G401 (cell line): ENCODE measurements around the gene WDPCP. TPM values are rescaled to one million over a fixed set of nuclear protein-coding genes. Genes with fewer than 3 reads are reported as not detected.
"Not testable (repeated sequence)": the region's sequence is repeated elsewhere in the genome, so short reads cannot be mapped to it uniquely, and the experiment has no call there.

ENCODE experiments used
- DNase-seq: peaks from one replicate; pipeline ENCODE4 v3.0.0-alpha.2; 2015; ENCODE audit warnings: low spot score
- in situ Hi-C: cut with HindIII; loops from 2 replicates; pipeline ENCODE4 v1.10.0; 2016; ENCODE audit warnings: low sequenced_read_pairs, mixed read lengths
- total RNA-seq: library from RNA; depleted of rRNA; stranded (reverse); fragments of >200 nt; shearing (Covaris generic); gene quantifications from 2 replicates; pipeline ENCODE4 v1.2.3, GENCODE V29; 2014

WDPCP gene
- total RNA-seq, 1 experiment from 2014 or later, result 15.3 TPM

- no peak for DNase-seq
These were observed 179.7 kb downstream of the WDPCP start for GRCh38 chr2:63408530-63408929.

DNA sequence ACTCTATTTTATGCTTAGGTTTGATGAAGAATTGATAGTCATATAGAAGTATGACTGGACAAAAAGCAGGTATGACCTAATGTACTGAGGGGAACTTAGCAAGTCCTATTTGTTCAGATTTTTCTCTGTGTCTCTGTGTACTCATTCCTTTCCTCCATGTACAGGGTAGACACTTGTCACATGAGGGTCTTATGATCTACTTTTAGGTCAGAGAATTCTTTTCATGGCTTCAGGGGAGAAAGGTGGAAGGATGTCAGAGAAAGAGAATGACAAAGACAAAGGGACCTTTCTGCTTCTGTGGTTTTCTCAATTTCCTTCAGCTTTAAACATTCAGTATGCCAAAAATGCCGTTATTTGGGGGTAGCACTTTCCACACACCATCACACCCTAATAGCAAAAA, 181.6 kb downstream of the WDPCP start:
- DNase-seq, result no peak
- in situ Hi-C loops, result no loop called here

More at GRCh38 chr2:63408530-63408929, 179.7 kb downstream of the WDPCP start:
- in situ Hi-C loops, result no loop called here

- no peak for DNase-seq
- in situ Hi-C loops, result no loop called here
These were observed 184.5 kb downstream of the WDPCP start for GRCh38 chr2:63403820-63404219.

- in situ Hi-C loops, DNase-seq: not testable (repeated sequence)
These were observed 185.4 kb downstream of the WDPCP start for GRCh38 chr2:63402889-63403288.

DNA sequence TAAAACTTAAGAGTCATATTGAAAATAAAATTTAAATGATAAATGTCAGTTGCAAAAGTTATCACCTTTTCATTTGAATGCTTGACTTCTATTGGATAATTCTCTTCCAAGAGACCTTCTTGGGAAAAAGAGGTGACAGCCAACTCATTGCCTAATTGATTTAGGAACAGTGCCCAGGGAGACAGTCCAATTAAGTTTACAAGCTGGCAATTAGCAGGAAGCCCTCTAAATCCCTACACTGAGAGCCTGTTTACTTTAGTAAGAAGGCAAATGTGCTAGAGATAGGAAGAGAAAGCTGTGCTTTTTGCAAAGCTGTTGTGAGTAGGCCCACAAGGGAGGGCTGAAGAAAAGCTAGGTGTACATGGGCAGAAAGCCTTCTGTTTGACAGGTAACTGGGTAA, 189.1 kb downstream of the WDPCP start:
- in situ Hi-C loops, result no loop called here
- DNase-seq, result no peak

DNA sequence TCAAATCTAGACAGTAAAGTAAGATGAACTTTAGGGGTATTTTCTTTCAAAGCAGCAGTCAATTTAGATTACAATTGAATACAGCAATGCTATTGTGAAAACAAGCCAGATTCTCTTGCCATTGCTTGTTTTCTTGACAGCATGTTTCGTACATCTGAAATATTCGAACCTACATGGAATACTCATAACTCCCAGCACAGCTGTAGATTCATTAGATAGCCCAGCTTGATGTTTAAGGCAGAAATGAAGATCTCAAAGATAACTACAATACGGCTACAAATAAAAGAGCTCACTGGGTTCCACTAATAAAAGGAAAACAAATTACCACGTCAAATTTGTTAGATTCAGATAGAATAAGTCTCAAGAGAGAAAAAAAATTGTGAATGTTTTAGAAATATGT, 208.8 kb downstream of the WDPCP start:
- in situ Hi-C loops, result no loop called here
- DNase-seq, result no peak

DNA sequence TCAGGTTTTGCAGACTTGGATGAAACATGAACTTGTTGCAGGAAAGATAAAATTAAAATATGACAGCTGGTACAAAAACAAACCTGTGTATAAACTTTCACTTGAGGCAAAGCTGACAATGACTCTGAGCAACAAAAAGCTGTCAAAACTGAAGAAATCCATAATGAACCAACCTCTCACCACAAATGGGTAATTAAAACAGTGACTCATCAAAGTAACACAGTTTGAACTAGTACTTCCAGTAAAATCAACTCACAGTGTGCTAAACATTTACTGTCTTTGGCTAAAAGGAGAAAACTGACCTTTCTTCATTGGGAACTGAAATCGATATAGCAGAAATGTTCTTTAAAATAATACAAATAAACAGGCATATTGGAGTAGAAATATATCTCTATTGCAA, 209.7 kb downstream of the WDPCP start:
- in situ Hi-C loops, result no loop called here
- DNase-seq, result no peak

DNA sequence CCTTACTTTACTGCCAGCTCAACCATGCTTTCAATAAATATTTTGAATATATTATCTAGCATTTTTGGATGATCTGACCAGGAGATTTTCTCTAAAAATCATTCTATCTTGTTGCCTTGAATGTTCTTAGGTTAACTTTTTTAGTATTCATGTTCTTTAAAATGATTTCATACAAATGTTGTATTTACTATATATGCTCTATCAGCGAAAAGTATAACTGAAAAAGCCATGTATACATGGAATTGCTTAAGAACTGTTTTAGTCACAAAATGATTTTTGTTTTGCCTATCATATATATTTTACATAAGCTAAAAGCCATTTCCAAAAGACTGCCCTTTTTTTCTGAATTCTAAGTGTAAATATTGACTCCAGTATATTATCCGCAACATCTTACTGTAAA, 213.9 kb downstream of the WDPCP start:
- in situ Hi-C loops, result no loop called here

DNA sequence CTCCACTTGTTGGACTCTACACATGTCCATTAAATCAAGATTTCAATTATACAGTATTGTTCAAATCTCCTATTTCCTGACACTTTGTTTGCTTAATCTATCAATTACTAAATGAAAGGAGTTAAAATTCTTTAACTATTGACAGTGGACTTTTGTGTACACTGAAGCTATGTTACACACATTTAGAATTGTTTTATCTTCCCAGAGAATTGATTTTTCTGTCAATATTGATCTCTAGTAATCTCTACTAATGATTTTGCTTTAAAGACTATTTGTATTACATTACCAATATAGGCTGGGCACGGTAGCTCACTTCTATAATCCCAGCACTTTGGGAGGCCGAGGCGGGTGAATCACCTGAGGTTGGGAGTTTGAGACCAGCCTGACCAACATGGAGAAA, 215.7 kb downstream of the WDPCP start:
- no peak for DNase-seq
- in situ Hi-C loops, result no loop called here

More for the DNA sequence above, 213.9 kb downstream of the WDPCP start:
- DNase-seq, result no peak

DNA sequence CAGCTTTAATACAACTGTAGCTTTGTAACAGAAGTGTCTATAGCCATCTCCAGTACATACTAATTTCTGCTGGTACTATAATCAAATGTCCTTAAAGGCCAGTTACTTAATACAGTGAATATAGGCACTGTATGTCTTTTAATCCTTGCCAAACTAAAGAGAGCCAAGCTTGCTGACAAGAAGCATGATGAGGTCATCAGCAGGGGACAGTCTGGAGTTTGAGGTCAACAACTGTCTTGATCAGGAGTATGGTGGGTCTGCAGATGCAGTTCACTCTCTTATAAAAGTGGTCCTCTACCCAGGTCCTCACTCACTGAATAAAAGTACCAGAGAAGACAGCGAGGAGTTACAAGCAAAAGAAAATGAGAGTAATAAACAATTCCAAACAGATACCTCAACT, 219.1 kb downstream of the WDPCP start:
- no peak for DNase-seq

DNA sequence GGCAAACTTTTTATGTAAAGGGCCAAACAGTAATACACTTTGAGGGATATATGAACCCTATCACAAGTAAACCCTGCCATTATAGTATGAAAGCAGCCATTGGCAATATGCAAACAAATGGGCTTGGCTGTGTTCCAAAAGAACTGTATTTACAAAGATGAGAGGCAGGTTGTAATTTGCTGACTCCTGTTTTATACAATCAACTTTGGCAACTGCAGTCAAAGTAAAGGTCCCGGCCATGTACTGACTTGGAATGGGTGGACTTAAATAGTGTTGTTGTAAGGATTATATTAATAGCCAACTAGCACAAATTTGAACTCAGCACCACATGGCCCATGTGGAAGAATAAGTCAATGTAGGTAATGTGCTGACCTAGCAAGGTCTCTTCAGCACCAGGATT, 223.4 kb downstream of the WDPCP start:
- in situ Hi-C loops, result no loop called here
- no peak for DNase-seq

More for the DNA sequence above, 219.1 kb downstream of the WDPCP start:
- in situ Hi-C loops, result no loop called here

DNA sequence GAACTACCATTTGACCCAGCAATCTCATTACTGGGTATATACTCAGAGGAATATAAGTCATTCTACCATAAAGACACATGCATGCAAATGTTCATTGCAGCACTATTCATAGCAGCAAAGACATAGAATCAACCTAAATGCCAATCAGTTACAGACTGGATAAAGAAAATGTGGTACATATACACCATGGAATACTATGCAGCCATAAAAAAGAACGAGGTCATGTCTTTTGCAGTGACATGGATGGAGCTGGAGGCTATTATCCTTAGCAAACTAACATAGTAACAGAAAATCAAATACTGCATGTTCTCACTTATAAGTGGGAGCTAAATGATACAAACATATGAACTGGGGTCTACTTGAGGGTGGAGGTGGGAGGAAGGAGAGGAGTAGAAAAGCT, 230.6 kb downstream of the WDPCP start:
- in situ Hi-C loops, result not testable (repeated sequence)

GRCh38 chr2:63347361-63347760, 240.9 kb downstream of the WDPCP start:
- in situ Hi-C loops, result no loop called here
- no peak for DNase-seq

More for the DNA sequence above, 230.6 kb downstream of the WDPCP start:
- DNase-seq, result not testable (repeated sequence)

DNA sequence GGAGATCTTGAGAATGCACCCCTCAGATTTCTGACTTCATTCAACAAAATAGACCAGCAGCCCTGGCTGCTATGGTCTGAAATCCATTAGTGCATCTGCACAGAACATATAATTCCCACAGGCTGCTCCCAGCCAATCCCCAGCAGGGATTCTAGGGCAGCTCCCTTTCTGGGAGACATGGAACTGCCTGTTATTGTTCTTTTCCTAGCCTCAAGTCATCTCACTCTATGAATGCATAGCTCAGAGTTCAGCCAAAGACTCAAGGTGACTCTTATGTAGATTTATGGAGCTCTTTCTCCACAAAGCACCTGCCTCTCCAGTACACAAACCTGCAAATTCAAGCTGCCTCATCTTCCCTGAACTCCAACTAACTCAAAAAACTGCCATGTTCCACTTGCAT, 241.9 kb downstream of the WDPCP start:
- in situ Hi-C loops, result no loop called here
- DNase-seq, result no peak

GRCh38 chr2:63345285-63345633, 243.0 kb downstream of the WDPCP start:
- no peak for DNase-seq
- in situ Hi-C loops, result no loop called here

- DNase-seq, result no peak
- in situ Hi-C loops, result no loop called here
These were observed 243.5 kb downstream of the WDPCP start for GRCh38 chr2:63344575-63345284.

DNA sequence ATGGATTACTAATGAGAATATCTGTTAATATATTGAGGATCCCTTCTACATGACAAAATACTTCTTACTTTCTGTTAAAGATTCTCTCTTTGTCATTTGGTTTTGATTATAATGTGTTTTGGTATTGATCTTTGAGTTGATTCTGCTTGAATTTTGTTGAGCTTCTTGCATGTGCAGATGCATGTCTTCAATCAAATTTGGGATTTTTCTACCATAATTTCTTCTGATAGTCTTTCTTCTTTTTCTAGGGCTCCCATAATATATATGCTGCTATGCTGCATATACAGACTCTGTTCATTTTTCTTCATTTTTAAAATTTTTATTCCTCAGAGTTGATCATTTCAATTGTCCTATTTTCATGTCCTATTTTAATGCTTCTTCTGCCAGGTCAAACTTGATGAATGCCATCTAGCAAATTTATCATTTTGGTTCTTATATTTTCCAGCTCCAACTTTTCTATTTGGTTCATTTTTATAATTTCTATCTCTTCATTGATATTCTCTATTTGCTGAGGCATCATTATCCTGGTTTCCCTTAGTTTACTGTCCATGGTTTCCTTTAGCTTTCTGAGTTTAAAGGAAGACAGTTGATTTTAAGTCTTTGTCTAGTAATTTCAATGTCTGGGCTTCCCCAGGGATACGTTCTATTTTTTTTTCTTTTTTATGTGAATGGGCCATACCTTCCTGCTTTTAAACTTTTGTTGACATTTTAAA, 244.7 kb downstream of the WDPCP start:
- DNase-seq, result no peak

DNA sequence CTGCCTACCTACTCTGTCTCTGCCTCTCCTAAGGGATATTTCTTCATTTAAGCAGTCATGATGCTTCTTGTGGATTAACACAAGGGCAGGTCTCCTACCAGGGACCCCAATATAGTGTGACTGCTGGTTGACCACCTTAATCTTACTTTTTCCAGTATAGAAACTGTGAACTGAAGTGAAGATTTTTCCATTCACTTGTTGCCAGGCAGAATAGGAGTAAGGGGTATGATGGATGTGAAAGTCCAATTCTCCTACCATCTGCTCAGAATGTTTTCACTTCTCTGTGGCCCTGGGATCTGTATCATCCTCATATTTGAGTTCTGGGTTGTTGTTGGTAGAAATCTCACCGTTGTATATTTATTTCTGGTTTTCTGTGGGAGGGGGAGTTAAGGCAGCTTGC, 247.8 kb downstream of the WDPCP start:
- DNase-seq, result no peak
- in situ Hi-C loops, result no loop called here

More for the DNA sequence above, 244.7 kb downstream of the WDPCP start:
- in situ Hi-C loops, result no loop called here

- no peak for DNase-seq
- in situ Hi-C loops, result no loop called here
These were observed 253.4 kb downstream of the WDPCP start for GRCh38 chr2:63334910-63335309.

- in situ Hi-C loops, result no loop called here
- no peak for DNase-seq
These were observed 261.8 kb downstream of the WDPCP start for GRCh38 chr2:63326473-63326872.

GRCh38 chr2:63323662-63324061, 264.6 kb downstream of the WDPCP start:
- DNase-seq, in situ Hi-C loops: not testable (repeated sequence)
